DMS79 (cell line): ENCODE data around the gene TMEM11.

Source experiments
- DNase-seq: peaks from one replicate; lab custom pipeline; 2025; lab: John Stamatoyannopoulos, UW

The TMEM11 gene, protein sequence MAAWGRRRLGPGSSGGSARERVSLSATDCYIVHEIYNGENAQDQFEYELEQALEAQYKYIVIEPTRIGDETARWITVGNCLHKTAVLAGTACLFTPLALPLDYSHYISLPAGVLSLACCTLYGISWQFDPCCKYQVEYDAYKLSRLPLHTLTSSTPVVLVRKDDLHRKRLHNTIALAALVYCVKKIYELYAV

DNA sequence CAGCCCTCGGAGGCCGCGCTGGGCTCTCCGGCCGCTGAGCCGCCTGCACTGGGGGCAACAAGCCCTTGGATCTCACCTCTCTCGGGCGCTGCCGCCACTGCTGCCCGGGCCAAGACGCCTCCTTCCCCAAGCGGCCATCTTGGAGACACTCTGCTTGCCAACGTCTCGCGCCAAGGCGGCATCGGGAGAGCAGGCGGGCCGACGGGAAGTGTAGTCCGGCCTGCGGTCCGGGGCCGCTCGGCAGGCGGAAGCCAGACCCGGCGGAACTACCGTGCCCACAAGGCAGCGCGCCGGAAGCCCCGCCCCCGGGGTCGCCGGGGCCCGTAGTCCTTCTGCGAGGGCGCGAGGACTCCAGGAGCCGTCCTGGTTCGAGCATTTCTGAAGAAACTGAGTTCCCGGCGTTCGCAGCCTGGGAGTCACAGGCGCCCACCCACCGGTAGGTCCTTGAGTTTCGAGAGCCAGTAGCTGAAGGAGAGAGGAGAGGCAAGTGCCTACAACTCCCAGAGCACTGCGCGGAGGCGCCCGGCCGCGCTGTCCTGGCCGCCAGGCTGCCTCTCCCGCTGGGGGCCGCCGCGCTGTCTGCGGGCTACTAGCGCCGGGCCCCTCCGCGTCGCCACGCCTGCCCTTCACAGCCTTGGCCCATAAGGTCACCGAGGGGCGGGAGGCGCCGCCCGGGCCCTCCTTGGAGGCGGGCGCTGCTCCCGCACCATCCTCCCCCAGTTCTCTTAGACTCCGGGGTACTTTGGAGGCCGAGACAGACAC lies at the start of gene TMEM11:
Gene TMEM11 (minus strand): TSS at position 147 of the 762 bp plus-strand sequence. CDS start 9 bp downstream, at position 138.
- DNase-seq, result peak; percentile 75

DNA sequence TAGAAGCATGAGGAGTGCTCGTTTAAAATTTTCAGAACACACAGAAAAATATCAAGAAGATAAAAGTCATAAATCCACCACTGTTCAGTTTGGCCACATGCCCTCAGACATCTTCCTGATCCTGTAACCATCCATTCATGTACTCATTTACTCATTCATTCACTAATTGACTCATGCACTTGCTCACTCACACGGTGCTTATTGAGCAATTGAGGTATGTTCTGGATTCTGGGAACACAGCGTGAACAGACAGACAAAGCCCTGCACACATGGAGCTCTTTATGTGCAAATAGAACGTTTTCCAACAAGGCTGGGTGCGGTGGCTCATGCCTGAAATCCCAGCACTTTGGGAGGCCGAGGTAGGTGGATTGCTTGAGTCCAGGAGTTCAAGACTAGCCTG lies 49.4 kb upstream of the TMEM11 start:
- DNase-seq, result no peak

DNA sequence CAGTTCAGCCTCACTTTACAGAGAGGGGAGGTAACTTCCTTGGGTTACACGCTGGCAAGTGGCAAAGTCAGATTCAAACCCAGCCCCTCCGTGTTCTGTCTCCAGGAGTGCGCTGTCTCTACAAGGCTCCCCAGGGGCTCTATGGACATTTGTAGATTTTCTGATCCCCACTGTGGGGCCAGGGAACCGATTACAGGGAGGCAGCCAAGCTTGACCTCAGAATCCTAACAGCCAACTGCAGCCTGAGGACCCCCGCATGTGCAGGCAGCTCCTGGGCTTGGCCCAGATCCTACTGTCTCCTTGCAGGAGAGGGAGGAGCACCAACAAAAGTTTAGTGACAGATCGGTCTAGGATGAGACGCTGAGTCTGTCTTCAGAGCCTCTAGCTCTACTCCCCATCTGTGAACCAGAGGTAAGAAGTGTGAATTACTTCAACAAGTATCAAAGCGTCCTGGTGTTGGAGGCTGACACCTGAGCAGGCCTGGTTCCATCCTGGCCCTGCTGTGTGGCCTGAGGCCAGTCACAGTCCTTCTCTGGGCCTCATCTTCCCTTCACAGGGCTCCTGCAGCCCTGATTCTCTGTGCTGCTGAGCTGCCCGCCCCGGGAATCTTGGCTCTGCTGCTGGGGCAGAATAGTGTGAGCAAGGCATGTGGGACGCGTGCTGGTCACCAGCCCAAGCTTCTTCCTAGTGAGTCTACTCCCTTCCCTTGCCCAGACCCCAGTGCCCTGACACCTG lies 48.5 kb upstream of the TMEM11 start:
- no peak for DNase-seq

DNA sequence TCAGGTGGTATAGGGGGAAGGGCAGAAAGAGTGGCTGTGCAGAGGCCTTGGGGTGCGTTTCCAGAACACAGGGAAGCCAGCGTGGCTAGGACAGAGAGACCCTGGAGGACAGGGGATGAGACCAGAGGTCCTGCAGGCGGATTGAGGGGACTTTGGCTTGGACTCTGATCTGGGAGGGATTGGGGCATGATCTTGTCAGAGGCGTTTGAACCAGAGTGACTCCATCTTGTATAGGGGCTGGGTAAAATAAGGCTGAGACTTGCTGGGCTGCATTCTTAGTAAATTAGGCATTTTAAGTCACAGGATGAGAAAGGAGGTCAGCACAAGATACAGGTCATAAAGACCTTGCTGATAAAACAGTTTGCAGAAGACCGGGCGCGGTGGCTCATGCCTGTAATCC lies 44.6 kb upstream of the TMEM11 start:
- DNase-seq, result no peak

DNA sequence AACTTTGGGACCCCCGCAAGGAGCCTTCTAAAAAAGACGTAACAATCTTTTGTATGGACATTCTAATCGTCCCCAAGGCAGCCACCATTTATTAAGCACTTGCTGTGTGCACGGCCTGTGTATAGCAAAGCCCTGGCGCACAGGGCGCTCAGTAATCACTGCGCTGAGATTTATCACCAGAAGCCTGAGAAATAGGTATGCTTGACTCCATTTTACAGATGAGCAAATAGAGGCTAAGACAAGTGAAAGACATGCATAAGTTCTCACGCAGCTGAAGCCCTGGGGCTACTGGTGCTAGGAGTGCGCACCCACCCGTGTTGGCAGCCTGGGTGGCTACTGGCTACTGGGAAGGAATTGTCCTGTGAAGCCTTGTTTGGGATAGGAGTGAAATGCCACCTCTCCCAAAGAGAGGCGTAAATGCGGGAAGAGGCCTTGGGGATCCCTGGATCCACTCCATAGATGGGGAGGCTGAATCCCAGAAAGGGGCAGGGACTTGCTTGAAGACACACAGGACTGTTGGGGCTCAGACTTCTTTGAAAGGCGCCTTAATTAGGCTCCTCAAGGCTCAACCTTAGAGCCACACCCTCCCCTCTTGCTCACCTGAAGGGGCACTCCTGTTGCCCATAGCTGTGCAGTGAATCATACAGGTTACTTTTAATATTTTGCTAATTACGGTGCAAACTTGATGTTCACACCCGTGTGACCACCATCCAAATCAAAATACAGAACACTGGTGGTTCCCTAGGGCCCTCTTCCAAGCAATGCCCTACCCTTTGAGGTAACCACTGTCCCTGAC lies 39.9 kb upstream of the TMEM11 start:
- DNase-seq, result no peak

DNA sequence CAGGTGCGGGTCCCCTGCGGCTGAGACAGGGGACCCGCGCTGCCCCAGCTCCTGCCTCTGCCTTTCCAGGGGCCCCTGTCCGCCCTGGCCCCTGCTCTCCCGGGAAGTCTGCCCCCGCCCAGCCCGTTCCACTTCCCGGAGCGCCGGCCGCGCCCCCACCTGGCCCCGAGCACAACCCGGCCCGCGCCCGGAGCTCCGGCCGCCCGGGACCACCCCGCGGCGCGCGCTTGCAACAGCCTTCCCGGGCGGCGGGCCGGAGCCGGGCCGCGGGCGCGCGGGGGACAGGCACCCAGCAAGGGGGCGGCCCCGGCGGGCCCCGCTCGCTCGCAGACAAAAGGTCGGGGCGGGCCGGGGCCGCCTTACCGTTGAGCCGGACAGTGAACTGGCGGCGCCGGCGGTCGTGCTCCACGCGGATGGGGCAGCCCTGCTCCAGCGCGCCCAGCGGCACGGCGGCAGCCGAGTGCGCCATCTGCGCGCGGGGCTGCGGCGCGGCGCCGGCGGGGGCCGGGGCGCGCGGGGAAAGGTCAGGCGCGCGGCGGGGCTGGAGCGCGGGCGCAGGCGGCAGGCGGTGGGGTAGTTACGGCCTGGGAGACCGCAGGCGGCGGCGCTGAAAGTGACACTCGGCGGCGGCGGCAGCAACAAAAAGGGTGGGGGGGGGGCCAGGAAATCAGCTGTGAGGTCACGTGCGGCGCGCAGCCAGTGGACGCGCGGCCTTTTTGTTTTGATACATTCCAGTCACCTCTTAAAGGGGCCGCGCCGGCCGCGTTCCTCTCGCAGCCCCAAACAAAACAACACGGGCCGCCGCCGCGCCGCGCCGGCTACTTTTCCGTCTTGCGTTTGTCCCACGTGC lies 39.1 kb upstream of the TMEM11 start, which contains the start of gene NATD1:
Gene NATD1 (minus strand): TSS at position 615 of the 850 bp plus-strand sequence. CDS start 146 bp downstream, at position 469.
- DNase-seq, result no peak

DNA sequence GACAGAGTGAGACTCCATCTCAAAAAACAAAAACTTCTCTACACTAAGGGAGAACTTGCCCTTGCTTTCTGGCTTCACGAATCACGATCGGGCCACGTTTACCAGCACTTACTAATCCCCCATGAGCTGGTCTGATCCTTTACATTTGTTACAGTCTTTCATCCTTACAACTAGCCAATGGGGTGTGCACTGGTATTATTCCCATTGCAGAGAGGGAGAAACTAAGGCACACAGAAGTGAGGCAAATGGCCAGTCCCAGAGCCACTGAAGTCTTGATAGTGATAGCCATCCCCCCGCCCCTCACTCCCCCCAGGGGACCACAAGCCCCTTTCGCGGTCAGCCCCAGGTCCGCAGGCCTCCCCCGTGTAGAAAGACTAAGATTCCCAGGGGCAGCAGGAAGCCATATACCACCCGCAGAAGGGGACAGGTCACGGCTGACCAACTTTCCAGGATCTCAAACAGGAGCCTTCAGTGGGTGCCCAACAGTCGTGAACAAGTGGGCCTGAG lies 38.4 kb upstream of the TMEM11 start:
- no peak for DNase-seq

DNA sequence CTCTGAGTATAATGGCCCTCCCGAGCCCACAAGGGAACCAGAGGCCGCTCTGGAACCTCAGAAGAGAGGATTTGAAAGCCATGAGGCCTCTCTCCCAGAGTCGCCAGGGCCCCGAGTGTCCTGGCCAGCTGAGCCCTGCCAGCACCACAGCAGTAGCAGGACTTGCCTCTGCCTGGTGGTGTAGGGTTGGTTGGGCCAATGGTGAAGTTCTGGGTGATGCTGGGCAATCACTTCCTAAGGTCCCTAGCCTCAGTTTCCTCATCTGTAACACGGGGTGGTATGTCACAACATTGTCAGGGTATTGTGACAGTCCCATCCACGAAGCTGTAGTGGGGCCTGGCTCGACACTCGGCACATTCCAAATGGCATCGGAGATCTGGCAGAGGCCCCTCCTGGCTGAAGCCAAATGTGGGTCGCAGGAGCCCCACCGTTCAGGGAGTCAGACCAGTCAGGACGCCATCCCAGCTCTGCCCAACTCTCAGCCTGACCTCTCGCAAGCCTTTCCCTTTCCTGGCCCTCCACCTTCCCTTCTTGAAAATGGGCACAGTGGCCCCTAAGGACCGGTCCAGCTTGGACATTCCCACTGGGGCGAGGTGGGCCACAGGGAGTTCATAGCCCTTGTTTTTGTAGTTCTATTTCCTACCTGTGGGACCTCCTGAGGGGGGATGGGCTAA lies 37.5 kb upstream of the TMEM11 start:
- no peak for DNase-seq

DNA sequence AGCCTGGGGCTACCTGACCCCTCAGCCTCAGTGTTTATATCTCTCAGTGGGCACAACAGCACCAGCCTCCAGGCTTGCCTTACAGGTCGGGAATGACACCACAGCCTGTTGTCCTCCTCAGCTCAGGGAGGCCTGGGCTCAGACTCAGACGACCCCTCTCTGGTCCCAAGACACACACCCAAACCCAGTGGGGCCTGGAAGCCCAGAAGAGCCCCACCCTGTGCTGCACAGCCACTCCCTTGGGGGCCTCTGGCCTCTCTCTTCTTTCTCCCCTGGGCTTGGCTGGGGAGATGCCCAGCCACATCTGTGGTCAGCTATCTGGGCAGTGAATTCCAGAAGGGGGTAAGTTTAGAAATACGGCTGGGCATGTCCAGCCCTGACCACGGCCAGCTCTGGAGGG lies 36.9 kb upstream of the TMEM11 start:
- no peak for DNase-seq

DNA sequence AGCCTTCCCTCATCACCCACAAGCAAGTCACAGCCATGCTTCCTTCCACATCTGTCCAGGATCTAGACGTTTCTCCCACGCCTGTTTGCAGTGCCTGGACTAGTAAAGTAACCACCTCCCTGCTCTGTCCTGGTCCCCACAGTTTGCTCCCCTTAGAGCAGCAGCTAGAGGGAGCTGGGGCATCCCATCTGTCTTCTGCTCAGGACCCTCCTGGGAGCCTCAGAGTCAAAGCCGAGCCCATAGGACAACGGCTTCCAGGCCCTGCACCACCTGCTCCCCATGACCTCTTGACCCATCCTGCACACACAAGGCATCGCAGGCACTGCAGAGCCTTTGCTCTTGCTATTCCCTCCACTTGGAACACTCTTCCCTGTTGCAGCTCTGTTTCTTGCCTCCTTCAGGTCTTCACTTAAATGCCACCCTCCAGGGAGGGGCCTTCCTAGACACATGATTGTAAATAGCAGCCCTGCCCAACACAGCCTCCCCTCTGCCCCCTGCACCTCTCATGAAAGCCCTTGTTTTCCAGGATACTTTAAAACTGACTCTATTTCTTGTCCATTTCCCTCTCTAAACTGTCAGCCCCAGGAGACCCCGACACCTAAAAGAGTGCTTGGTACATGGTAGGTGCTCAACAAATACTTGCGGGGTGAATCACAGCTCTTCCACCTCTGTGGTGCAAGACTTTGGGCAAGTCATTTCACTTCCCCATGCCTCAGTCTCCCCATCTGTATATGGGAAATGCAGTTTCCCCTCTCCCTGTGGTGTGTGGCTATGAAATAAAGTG lies 36.2 kb upstream of the TMEM11 start:
- DNase-seq, result no peak

DNA sequence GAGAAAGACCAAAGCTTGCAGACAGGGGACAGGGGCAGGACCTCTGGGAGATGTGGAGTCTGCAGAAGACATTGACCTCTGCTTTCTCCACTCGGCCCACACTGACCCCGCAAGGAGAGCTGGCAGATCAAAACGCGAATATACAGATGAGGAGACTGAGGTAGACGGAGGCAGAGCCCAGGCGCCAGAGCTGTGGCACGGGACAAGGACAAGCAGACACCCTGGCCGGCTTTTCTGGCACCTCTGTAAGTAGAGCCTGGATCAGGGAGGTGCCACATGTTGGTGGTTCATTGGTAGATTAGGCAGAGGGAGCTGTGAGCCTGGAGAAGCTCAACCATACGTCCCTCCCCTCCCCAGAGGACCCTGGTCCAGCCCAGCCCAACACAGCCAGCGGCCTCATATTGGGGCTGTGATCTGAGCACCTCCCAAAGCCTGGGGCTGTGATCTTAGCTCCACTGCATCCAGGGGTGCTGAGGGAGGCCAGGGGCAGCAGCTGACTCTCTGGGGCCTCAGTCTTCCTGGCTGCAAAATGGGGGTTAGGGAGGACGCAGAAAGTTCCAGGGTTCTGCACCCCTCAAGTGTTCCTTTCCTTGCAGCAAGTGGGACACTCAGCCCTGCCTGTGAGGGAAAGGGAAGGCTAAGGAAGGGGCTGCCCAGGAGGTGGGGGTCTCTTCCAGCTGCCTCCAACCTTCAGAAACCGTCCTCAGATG lies 35.3 kb upstream of the TMEM11 start:
- no peak for DNase-seq

DNA sequence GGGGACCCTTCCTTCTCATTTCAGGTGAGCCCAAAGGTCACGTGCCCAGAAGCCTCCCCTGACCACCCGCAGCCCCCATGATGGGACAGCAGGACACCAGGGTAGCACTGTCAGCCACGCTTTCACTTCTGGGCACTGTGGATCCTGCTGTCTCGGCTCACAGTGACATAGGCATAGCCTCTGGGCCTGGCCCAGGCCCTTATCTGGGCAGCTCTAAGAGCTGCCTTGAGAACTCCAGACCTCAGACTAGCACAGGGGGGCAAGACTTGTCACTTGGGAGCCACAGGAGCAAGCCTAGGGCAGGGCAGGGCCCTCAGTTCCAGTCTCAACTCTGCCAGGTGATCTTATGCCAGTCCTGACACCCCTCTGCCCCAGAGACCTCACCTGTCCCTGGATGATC lies 34.5 kb upstream of the TMEM11 start:
- no peak for DNase-seq

DNA sequence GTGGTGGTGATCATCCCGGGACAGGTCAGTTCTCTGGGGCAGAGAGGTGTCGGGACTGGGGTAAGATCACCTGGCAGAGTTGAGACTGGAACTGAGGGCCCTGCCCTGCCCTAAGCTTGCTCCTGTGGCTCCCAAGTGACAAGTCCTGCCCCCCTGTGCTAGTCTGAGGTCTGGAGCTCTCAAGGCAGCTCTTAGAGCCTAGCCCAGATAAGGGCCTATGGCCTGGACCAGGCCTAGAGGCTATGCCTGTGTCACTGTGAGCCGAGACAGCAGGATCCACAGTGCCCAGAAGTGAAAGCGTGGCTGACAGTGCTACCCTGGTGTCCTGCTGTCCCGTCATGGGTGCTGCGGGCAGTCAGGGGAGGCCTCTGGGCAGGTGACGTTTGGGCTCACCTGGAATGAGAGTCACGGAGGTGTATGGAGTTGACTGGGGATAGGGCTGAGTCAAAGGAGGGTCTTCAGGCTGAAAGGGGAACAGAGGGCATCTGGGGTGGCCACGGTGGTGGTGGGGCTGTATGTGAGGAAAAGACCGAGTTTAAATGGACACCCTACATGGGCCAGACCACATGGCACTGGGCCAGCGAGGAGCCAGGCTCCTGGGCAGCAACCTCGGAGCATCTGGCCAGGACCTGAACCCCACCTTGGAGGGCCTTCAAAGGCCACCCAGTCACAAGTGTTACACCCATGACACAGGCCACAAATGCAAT lies 33.7 kb upstream of the TMEM11 start:
- no peak for DNase-seq

DNA sequence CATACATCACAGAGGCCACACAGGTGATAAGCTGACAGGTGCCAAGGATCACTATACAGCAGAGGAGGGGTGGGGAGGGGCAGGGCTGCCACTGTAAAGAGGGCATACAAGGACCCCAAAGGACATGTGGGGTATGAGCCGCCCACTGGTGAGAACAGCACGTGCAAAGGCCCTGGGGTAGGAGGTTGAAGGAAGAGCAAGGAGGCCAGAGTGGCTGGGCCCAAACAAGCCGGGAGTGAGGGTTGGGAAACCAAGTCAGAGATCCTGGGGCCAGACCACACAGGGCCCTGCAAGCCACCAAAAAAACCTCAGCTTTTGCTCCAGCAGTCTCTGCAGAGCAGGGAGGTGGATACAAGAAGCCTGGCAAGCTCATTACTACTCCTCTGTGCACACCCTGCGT lies 32.7 kb upstream of the TMEM11 start:
- DNase-seq, result no peak

DNA sequence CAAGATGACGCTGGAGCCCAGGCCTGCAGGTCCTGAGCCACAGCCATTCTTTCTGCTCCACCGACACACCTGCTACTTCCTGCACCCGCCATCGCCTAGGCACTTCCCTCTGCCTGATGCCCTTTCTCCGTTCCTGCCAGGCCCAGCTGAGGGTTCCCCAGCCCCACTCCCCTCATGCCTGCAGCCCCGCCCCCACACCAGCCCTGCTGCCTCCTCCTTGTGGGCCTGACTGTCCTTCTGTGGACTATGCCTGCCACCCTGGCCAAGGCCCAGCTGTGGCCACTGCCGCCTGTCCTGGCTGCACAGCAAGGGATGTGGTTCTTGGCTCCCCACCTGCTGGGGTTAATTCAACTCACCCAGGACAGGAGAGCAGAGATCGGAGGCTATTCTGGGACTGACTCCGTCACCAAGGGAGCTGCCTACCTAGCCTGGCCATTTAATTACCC lies 31.7 kb upstream of the TMEM11 start:
- DNase-seq, result no peak

DNA sequence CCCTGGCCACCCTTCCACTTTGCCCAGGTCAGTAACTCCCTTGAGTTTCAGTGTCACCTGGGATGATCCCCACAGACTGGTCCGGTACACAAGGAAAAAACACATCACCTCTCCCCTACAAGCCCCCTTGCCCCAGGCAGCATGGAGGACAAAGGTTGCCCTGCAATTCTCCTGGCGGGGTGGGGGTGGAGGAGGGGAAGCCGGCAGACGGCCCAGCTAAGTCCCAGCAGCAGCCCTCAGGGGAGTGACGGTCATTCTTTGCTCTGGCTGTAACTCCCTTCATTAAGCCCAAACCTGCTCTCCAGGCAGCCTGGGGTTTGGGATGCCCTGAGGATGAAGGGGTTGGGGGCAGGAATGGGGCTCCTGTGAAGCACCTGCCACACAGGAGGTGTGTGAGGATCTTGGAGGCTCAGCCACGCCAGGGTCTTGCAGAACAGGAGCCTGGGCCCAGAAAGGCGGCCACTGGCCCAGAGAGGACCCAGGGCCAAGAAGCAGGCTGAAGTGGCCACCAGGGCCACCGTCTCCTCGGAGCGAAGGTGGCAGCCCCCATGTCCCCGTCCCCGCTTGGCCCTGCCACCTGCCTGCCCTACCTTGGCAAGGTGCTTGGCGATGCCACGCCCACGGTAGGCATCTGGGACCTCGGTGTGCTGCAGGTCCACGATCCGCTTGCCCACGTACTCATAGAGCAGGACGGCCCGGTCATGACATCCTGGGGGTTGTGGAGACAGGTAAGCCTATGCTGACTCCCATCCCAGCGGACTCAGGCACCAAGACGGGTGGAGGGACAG lies 29.7 kb upstream of the TMEM11 start:
- DNase-seq, result no peak

DNA sequence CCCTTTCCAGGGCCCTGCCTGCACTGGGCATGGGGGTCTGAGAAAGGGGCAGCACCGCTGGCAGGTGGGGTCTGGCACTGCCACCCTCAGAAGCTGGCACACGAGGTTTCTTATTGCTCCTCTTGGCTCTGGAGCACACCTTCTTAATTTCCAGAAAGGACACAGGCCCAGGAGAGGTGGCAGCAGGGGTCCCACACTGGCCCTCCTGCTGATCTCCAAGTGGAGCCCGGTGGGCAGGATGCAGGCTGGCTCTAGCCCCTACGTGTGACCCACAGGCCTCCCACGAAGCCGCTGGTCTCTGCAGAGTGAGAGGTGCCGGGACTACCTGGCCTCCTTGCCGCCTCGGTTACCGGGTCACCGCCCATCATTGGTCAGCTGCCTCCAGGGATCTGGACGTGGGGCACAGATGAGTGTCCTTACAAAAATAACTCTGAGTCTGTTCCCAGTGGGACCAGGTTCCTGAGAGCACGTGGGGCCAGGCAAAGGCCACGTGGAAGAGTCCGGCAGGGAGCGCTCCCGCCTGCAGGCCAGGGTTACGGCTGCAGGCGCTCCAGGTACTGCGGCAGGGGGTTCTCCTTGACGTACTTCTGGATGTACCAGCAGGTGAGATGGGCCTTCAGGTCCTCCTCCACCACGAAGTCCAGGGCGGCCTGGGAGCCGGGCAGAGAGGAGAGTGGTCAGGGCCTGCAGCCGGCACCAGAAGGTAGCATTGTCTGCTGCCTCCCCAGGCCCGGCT lies 29.0 kb upstream of the TMEM11 start:
- DNase-seq, result no peak
